Liver (tissue), 9 donors: Measurements from ENCODE around the gene ABHD2. TPM values are rescaled to one million over a fixed set of nuclear protein-coding genes. Genes with fewer than 3 reads are reported as not detected.

Experiments used
- DNase-seq: peaks from one replicate; pipeline ENCODE4 v3.0.0-alpha.2; 2017; ENCODE audit warnings: low spot score
- H3K27ac ChIP-seq, 2 donors: one replicate each; pipeline ENCODE4 v1.7.0; 2013; ENCODE audit warnings: inconsistent platforms in 2 of 2, low read length in 2 of 2, control low read depth in 1 of 2, low read depth in 1 of 2, mild to moderate bottlenecking in 1 of 2
- H3K27me3 ChIP-seq, 4 donors: one replicate each; pipeline versions ENCODE4 v1.6.1 to v1.7.0; 2013; ENCODE audit warnings: low read length in 3 of 4, inconsistent platforms in 1 of 4, mild to moderate bottlenecking in 1 of 4, moderate library complexity in 1 of 4; ENCODE audit not compliant: control insufficient read depth in 4 of 4, insufficient read depth in 4 of 4
- H3K36me3 ChIP-seq, 4 donors: one replicate each; pipeline versions ENCODE4 v1.6.1 to v1.7.0; 2013; ENCODE audit warnings: low read length in 3 of 4, mild to moderate bottlenecking in 3 of 4, low read depth in 1 of 4, moderate library complexity in 1 of 4; ENCODE audit not compliant: control insufficient read depth in 4 of 4, insufficient read depth in 3 of 4
- H3K4me1 ChIP-seq, 4 donors: one replicate each; pipeline versions ENCODE4 v1.6.1 to v1.7.0; 2013; ENCODE audit warnings: low read length in 3 of 4, mild to moderate bottlenecking in 3 of 4, moderate library complexity in 1 of 4; ENCODE audit not compliant: control insufficient read depth in 4 of 4, insufficient read depth in 4 of 4
- H3K4me3 ChIP-seq, 3 donors: one replicate each; pipeline versions ENCODE4 v1.6.1 to v1.7.0; 2013; ENCODE audit warnings: low read length in 3 of 3, control low read depth in 1 of 3, low read depth in 1 of 3, mild to moderate bottlenecking in 1 of 3
- H3K9ac ChIP-seq, 2 donors: one replicate each; pipeline ENCODE4 v1.7.0; 2013; ENCODE audit warnings: low read length in 2 of 2, mild to moderate bottlenecking in 2 of 2, moderate library complexity in 2 of 2, control low read depth in 1 of 2, low read depth in 1 of 2
- H3K9me3 ChIP-seq, 4 donors: one replicate each; pipeline versions ENCODE4 v1.6.1 to v1.7.0; 2013; ENCODE audit warnings: low read length in 3 of 4; ENCODE audit not compliant: control insufficient read depth in 4 of 4
- ATF3 ChIP-seq: IDR thresholded peaks from 2 replicates; pipeline ENCODE4 v1.6.1; 2016; ENCODE audit warnings: antibody characterized with exemption
- CTCF ChIP-seq: fragments of 150-350 bp; IDR thresholded peaks from 2 replicates; pipeline ENCODE4 v1.5.1; 2017; ENCODE audit warnings: improper control_type of control experiment, low read depth, low read length; ENCODE audit not compliant: missing input control
- EGR1 ChIP-seq, 2 donors: IDR thresholded peaks; 2 replicates each; pipeline ENCODE4 v1.6.1; 2016 to 2018; ENCODE audit warnings: antibody characterized with exemption in 2 of 2, low read depth in 2 of 2
- FOXA1 ChIP-seq: IDR thresholded peaks from 2 replicates; pipeline ENCODE4 v1.6.1; 2016; ENCODE audit warnings: antibody characterized with exemption
- FOXA2 ChIP-seq: IDR thresholded peaks from 2 replicates; pipeline ENCODE4 v1.6.1; 2016; ENCODE audit warnings: antibody characterized with exemption
- GABPA ChIP-seq, 2 donors: IDR thresholded peaks in 1 of 2; conservative IDR thresholded peaks in 1 of 2; 2 replicates each; pipeline ENCODE4 v1.6.1; 2016; ENCODE audit warnings: antibody characterized with exemption in 2 of 2, mild to moderate bottlenecking in 1 of 2, moderate library complexity in 1 of 2
- HNF4A ChIP-seq, 2 donors: conservative IDR thresholded peaks; 2 replicates each; pipeline ENCODE4 v1.6.1; 2016; ENCODE audit warnings: antibody characterized with exemption in 2 of 2, mild to moderate bottlenecking in 2 of 2
- HNF4G ChIP-seq: IDR thresholded peaks from 2 replicates; pipeline ENCODE4 v1.6.1; 2016; ENCODE audit warnings: antibody characterized with exemption
- JUND ChIP-seq, 2 donors: IDR thresholded peaks; 2 replicates each; pipeline ENCODE4 v1.6.1; 2016; ENCODE audit warnings: antibody characterized with exemption in 2 of 2
- MAX ChIP-seq: IDR thresholded peaks from 2 replicates; pipeline ENCODE4 v1.6.1; 2016; ENCODE audit warnings: antibody characterized with exemption
- NR2F2 ChIP-seq: IDR thresholded peaks from 2 replicates; pipeline ENCODE4 v1.6.1; 2016; ENCODE audit warnings: antibody characterized with exemption
- RAD21 ChIP-seq, 2 donors: IDR thresholded peaks; 2 replicates each; pipeline ENCODE4 v1.6.1; 2016; ENCODE audit warnings: antibody characterized with exemption in 2 of 2, mild to moderate bottlenecking in 2 of 2
- REST ChIP-seq: IDR thresholded peaks from 2 replicates; pipeline ENCODE4 v1.6.1; 2016; ENCODE audit warnings: antibody characterized with exemption, mild to moderate bottlenecking
- RXRA ChIP-seq, 2 donors: IDR thresholded peaks; 2 replicates each; pipeline ENCODE4 v1.6.1; 2017 to 2018; ENCODE audit warnings: antibody characterized with exemption in 2 of 2, mild to moderate bottlenecking in 1 of 2
- SP1 ChIP-seq: IDR thresholded peaks from 2 replicates; pipeline ENCODE4 v1.6.1; 2018; ENCODE audit warnings: antibody characterized with exemption, mild to moderate bottlenecking
- TAF1 ChIP-seq: conservative IDR thresholded peaks from 2 replicates; pipeline ENCODE4 v1.6.1; 2016; ENCODE audit warnings: antibody characterized with exemption, mild to moderate bottlenecking
- YY1 ChIP-seq: IDR thresholded peaks from 2 replicates; pipeline ENCODE4 v1.6.1; 2016; ENCODE audit warnings: antibody characterized with exemption, mild to moderate bottlenecking
- ZBTB33 ChIP-seq: IDR thresholded peaks from 2 replicates; pipeline ENCODE4 v1.6.1; 2016; ENCODE audit warnings: antibody characterized with exemption
- WGBS: extraction: QIAGEN DNeasy Blood & Tissue Kit; methylation state at CpG from one replicate; pipeline ENCODE4 v1.1.7; 2013; 5-methylcytosine and 5-hydroxymethylcytosine counted together
- polyA plus RNA-seq, 2 donors: library from polyadenylated mRNA; stranded (reverse) in 1 of 2; unstranded in 1 of 2; fragments of 200-250 nt in 1 of 2; fragments of >200 nt in 1 of 2; fragmentation: Nextera tagmentation in 1 of 2; extraction: Ambion mirVana in 1 of 2; gene quantifications; one replicate each; pipeline versions ENCODE4 v1.2.1 to v1.2.3, GENCODE V29; 2013 to 2015
- total RNA-seq, 2 donors: library from RNA; depleted of rRNA; stranded (reverse); fragments of >200 nt; gene quantifications; one replicate each; pipeline ENCODE4 v1.2.3, GENCODE V29; 2014
- donor health status: healthy.
- donor health status: healthy.
- donor health status: healthy.
- donor health status: healthy.
- donor health status: healthy.

The ABHD2 gene
- total and polyA plus RNA-seq, 4 donors = 34.6 to 663 (median 65.1) TPM

- no peaks in the 10 kb centered on the region for H3K4me1 ChIP-seq
- 71% methylated on average over 1 of the region's 1 CpG for WGBS
- H3K27me3 ChIP-seq = no peaks in the 10 kb centered on the region
- H3K27ac ChIP-seq = no peak overlapping the region
- H3K9ac ChIP-seq = no peak overlapping the region
- H3K4me3 ChIP-seq = no peak overlapping the region
- no peaks in the 10 kb centered on the region for H3K9me3 ChIP-seq
- H3K36me3 ChIP-seq = no peaks in the 10 kb centered on the region
- TF ChIP-seq FOXA1 (no peak), GABPA (IDR thresholded peaks at IDR 0.05 in 1 of 2, conservative IDR thresholded peaks at IDR 0.05 in 1 of 2) (no peak), ATF3 (no peak), FOXA2 (no peak), HNF4A (conservative IDR thresholded peaks at IDR 0.05) (no peak), CTCF (no peak), EGR1 (IDR thresholded peaks at IDR 0.05; ENCODE audit: low read depth in 2 of 2) (no peak), MAX (no peak), RAD21 (IDR thresholded peaks at IDR 0.05) (no peak), YY1 (no peak), JUND (IDR thresholded peaks at IDR 0.05) (no peak), TAF1 (no peak), NR2F2 (no peak)
- no peak for DNase-seq
Observed at GRCh38 chr15:89077750-89078149, 10.5 kb upstream of the ABHD2 start.

GRCh38 chr15:89078851-89079810 lies 9.1 kb upstream of the ABHD2 start:
- H3K27ac ChIP-seq = no peak overlapping the region
- WGBS = 93% methylated on average over 5 of the region's 5 CpGs

More at GRCh38 chr15:89078851-89079810, 9.1 kb upstream of the ABHD2 start:
- Histone ChIP-seq H3K36me3 (no peaks in the 10 kb centered on the region), H3K27me3 (no peaks in the 10 kb centered on the region), H3K4me1 (no peaks in the 10 kb centered on the region), H3K4me3 (no peak overlapping the region), H3K9ac (no peak overlapping the region), H3K9me3 (no peaks in the 10 kb centered on the region)
- TF ChIP-seq FOXA2 (no peak), NR2F2 (no peak), RXRA (IDR thresholded peaks at IDR 0.05) (no peak), TAF1 (no peak), JUND (IDR thresholded peaks at IDR 0.05) (no peak), ZBTB33 (no peak), ATF3 (no peak), CTCF (no peak), REST (no peak), HNF4G (no peak), GABPA (IDR thresholded peaks at IDR 0.05 in 1 of 2, conservative IDR thresholded peaks at IDR 0.05 in 1 of 2) (no peak), FOXA1 (no peak), EGR1 (IDR thresholded peaks at IDR 0.05; ENCODE audit: low read depth in 2 of 2) (no peak), SP1 (no peak), MAX (no peak), HNF4A (conservative IDR thresholded peaks at IDR 0.05) (no peak)
- DNase-seq = no peak
